Measurements from ENCODE around the gene AAR2. TPM values are rescaled to one million over a fixed set of nuclear protein-coding genes. Genes with fewer than 3 reads are reported as not detected.

The AAR2 gene
- total RNA-seq, 1 donor from 2014 or later = 20.3 TPM

GRCh38 chr20:36281785-36282380 is 45.6 kb downstream of the AAR2 start:
- Mint-ChIP-seq H3K4me1 (ENCODE audit: unreplicated experiment) (no peaks in the 10 kb centered on the region), H3K27ac (ENCODE audit: unreplicated experiment) (no peak overlapping the region), H3K27me3 (ENCODE audit: unreplicated experiment) (no peaks in the 10 kb centered on the region), H3K4me3 (ENCODE audit: unreplicated experiment) (no peak overlapping the region), H3K9me3 (ENCODE audit: unreplicated experiment) (no peaks in the 10 kb centered on the region), H3K36me3 (ENCODE audit: low read depth, unreplicated experiment) (no peaks in the 10 kb centered on the region)
- no peak for TF ChIP-seq CTCF (IDR thresholded peaks at IDR 0.05; ENCODE audit: unreplicated experiment)
- no peak for DNase-seq (ENCODE audit: low spot score)

- no peak overlapping the region for H3K27ac Mint-ChIP-seq (ENCODE audit: unreplicated experiment)
- no peaks in the 10 kb centered on the region for H3K27me3 Mint-ChIP-seq (ENCODE audit: unreplicated experiment)
- H3K4me1 Mint-ChIP-seq (ENCODE audit: unreplicated experiment) = no peaks in the 10 kb centered on the region
- peaks cover 10% of the 10 kb centered on the region for H3K36me3 Mint-ChIP-seq (ENCODE audit: low read depth, unreplicated experiment)
- H3K4me3 Mint-ChIP-seq (ENCODE audit: unreplicated experiment) = no peak overlapping the region
- no peaks in the 10 kb centered on the region for H3K9me3 Mint-ChIP-seq (ENCODE audit: unreplicated experiment)
- DNase-seq (ENCODE audit: low spot score) = no peak
- no peak for TF ChIP-seq CTCF (IDR thresholded peaks at IDR 0.05; ENCODE audit: unreplicated experiment)
These were observed 48.5 kb downstream of the AAR2 start for GRCh38 chr20:36284751-36285150.

- no peak for TF ChIP-seq CTCF (IDR thresholded peaks at IDR 0.05; ENCODE audit: unreplicated experiment)
- Mint-ChIP-seq H3K27me3 (ENCODE audit: unreplicated experiment) (no peaks in the 10 kb centered on the region), H3K4me3 (ENCODE audit: unreplicated experiment) (no peak overlapping the region), H3K36me3 (ENCODE audit: low read depth, unreplicated experiment) (peaks cover 10% of the 10 kb centered on the region), H3K27ac (ENCODE audit: unreplicated experiment) (no peak overlapping the region), H3K9me3 (ENCODE audit: unreplicated experiment) (no peaks in the 10 kb centered on the region), H3K4me1 (ENCODE audit: unreplicated experiment) (no peaks in the 10 kb centered on the region)
- DNase-seq (ENCODE audit: low spot score) = no peak
These were observed 49.6 kb downstream of the AAR2 start for GRCh38 chr20:36285746-36286447.

GRCh38 chr20:36297656-36298055 is 61.4 kb downstream of the AAR2 start:
- no peaks in the 10 kb centered on the region for H3K9me3 Mint-ChIP-seq (ENCODE audit: unreplicated experiment)
- no peaks in the 10 kb centered on the region for H3K4me1 Mint-ChIP-seq (ENCODE audit: unreplicated experiment)
- no peak for TF ChIP-seq CTCF (IDR thresholded peaks at IDR 0.05; ENCODE audit: unreplicated experiment)
- no peaks in the 10 kb centered on the region for H3K27me3 Mint-ChIP-seq (ENCODE audit: unreplicated experiment)
- DNase-seq (ENCODE audit: low spot score) = no peak
- no peak overlapping the region for H3K27ac Mint-ChIP-seq (ENCODE audit: unreplicated experiment)
- no peak overlapping the region for H3K4me3 Mint-ChIP-seq (ENCODE audit: unreplicated experiment)
- H3K36me3 Mint-ChIP-seq (ENCODE audit: low read depth, unreplicated experiment) = peaks cover 9% of the 10 kb centered on the region

- Mint-ChIP-seq H3K4me1 (ENCODE audit: unreplicated experiment) (no peaks in the 10 kb centered on the region), H3K4me3 (ENCODE audit: unreplicated experiment) (no peak overlapping the region), H3K9me3 (ENCODE audit: unreplicated experiment) (no peaks in the 10 kb centered on the region), H3K27ac (ENCODE audit: unreplicated experiment) (no peak overlapping the region), H3K36me3 (ENCODE audit: low read depth, unreplicated experiment) (peaks cover 9% of the 10 kb centered on the region), H3K27me3 (ENCODE audit: unreplicated experiment) (no peaks in the 10 kb centered on the region)
- no peak for DNase-seq (ENCODE audit: low spot score)
- no peak for TF ChIP-seq CTCF (IDR thresholded peaks at IDR 0.05; ENCODE audit: unreplicated experiment)
These were observed 61.8 kb downstream of the AAR2 start for GRCh38 chr20:36298061-36298460.
